ENCODE data around the gene PRG2.
"Not testable (repeated sequence)": the region's sequence is repeated elsewhere in the genome, so short reads cannot be mapped to it uniquely, and the experiment has no call there.

The PRG2 gene

GRCh38 chr11:57364851-57365660 lies 25.4 kb downstream of the PRG2 start:
- Histone ChIP-seq H3K36me3 (ENCODE audit: control insufficient read depth, insufficient read depth, low read length) (no peaks in the 10 kb centered on the region), H3K79me2 (ENCODE audit: control insufficient read depth, insufficient read depth, low read length) (no peaks in the 10 kb centered on the region), H3K4me2 (ENCODE audit: low read length) (no peak overlapping the region), H3K27ac (ENCODE audit: low read depth, low read length) (no peak overlapping the region), H3K4ac (ENCODE audit: low read depth, low read length) (no peak overlapping the region), H4K8ac (ENCODE audit: low read depth, low read length) (no peak overlapping the region), H3K4me3 (ENCODE audit: low read length) (no peak overlapping the region), H3K79me1 (ENCODE audit: low read length) (no peaks in the 10 kb centered on the region), H3K18ac (ENCODE audit: low read length) (no peak overlapping the region), H4K5ac (ENCODE audit: low read length) (no peak overlapping the region), H3K23ac (ENCODE audit: low read length) (no peak overlapping the region), H3K4me1 (ENCODE audit: control insufficient read depth, low read depth, low read length) (peaks cover 2% of the 10 kb centered on the region), H3K9ac (ENCODE audit: low read length) (no peak overlapping the region), H2BK15ac (replicated peaks; ENCODE audit: low read depth) (no peak overlapping the region), H3K27me3 (ENCODE audit: insufficient read depth, low read length, poor library complexity) (no peaks in the 10 kb centered on the region), H3K56ac (ENCODE audit: low read length) (no peak overlapping the region), H2BK120ac (ENCODE audit: low read depth, low read length) (no peak overlapping the region), H2AK5ac (ENCODE audit: low read length) (no peak overlapping the region), H2BK5ac (ENCODE audit: low read length) (no peak overlapping the region)
- no CpG with 5 or more reads among the region's 9 CpGs for WGBS (ENCODE audit: extremely low coverage, insufficient coverage, low lambda C conversion rate)
- DNase-seq = peak; percentile 62

GRCh38 chr11:57363131-57364080 lies 27.0 kb downstream of the PRG2 start:
- Histone ChIP-seq H3K4me2 (ENCODE audit: low read length) (no peak overlapping the region), H3K36me3 (ENCODE audit: control insufficient read depth, insufficient read depth, low read length) (no peaks in the 10 kb centered on the region), H2BK15ac (replicated peaks; ENCODE audit: low read depth) (no peak overlapping the region), H3K23ac (ENCODE audit: low read length) (no peak overlapping the region), H3K4me1 (ENCODE audit: control insufficient read depth, low read depth, low read length) (peaks cover 2% of the 10 kb centered on the region), H2BK5ac (ENCODE audit: low read length) (no peak overlapping the region), H2AK5ac (ENCODE audit: low read length) (no peak overlapping the region), H3K9ac (ENCODE audit: low read length) (no peak overlapping the region), H3K18ac (ENCODE audit: low read length) (no peak overlapping the region), H3K79me1 (ENCODE audit: low read length) (no peaks in the 10 kb centered on the region), H3K56ac (ENCODE audit: low read length) (no peak overlapping the region), H2BK120ac (ENCODE audit: low read depth, low read length) (no peak overlapping the region), H3K27ac (ENCODE audit: low read depth, low read length) (no peak overlapping the region), H4K8ac (ENCODE audit: low read depth, low read length) (no peak overlapping the region), H3K79me2 (ENCODE audit: control insufficient read depth, insufficient read depth, low read length) (no peaks in the 10 kb centered on the region), H3K4me3 (ENCODE audit: low read length) (no peak overlapping the region), H3K27me3 (ENCODE audit: insufficient read depth, low read length, poor library complexity) (no peaks in the 10 kb centered on the region), H4K5ac (ENCODE audit: low read length) (no peak overlapping the region), H3K4ac (ENCODE audit: low read depth, low read length) (no peak overlapping the region)
- DNase-seq = no peak
- WGBS (ENCODE audit: extremely low coverage, insufficient coverage, low lambda C conversion rate) = no CpG with 5 or more reads among the region's 7 CpGs

GRCh38 chr11:57361926-57362325 lies 28.5 kb downstream of the PRG2 start:
- H3K27ac ChIP-seq (ENCODE audit: low read depth, low read length) = no peak overlapping the region
- H4K8ac ChIP-seq (ENCODE audit: low read depth, low read length) = no peak overlapping the region
- no peak overlapping the region for H2BK5ac ChIP-seq (ENCODE audit: low read length)
- no peaks in the 10 kb centered on the region for H3K36me3 ChIP-seq (ENCODE audit: control insufficient read depth, insufficient read depth, low read length)
- no peak overlapping the region for H3K4me3 ChIP-seq (ENCODE audit: low read length)
- H3K79me2 ChIP-seq (ENCODE audit: control insufficient read depth, insufficient read depth, low read length) = no peaks in the 10 kb centered on the region
- no peak overlapping the region for H3K23ac ChIP-seq (ENCODE audit: low read length)
- no peaks in the 10 kb centered on the region for H3K27me3 ChIP-seq (ENCODE audit: insufficient read depth, low read length, poor library complexity)
- H3K18ac ChIP-seq (ENCODE audit: low read length) = no peak overlapping the region
- H2BK120ac ChIP-seq (ENCODE audit: low read depth, low read length) = no peak overlapping the region
- no peak overlapping the region for H2AK5ac ChIP-seq (ENCODE audit: low read length)
- no peak overlapping the region for H3K4ac ChIP-seq (ENCODE audit: low read depth, low read length)
- no CpG with 5 or more reads among the region's 3 CpGs for WGBS (ENCODE audit: extremely low coverage, insufficient coverage, low lambda C conversion rate)
- no peak overlapping the region for H3K4me2 ChIP-seq (ENCODE audit: low read length)
- H3K56ac ChIP-seq (ENCODE audit: low read length) = no peak overlapping the region
- no peak overlapping the region for H3K9ac ChIP-seq (ENCODE audit: low read length)
- no peak overlapping the region for H4K5ac ChIP-seq (ENCODE audit: low read length)
- no peaks in the 10 kb centered on the region for H3K79me1 ChIP-seq (ENCODE audit: low read length)
- no peak overlapping the region for H2BK15ac ChIP-seq (replicated peaks; ENCODE audit: low read depth)
- no peak for DNase-seq
- H3K4me1 ChIP-seq (ENCODE audit: control insufficient read depth, low read depth, low read length) = peaks cover 2% of the 10 kb centered on the region

- not testable (repeated sequence) for H3K23ac ChIP-seq (ENCODE audit: low read length); H3K4me3 ChIP-seq (ENCODE audit: low read length); H3K79me1 ChIP-seq (ENCODE audit: low read length); H2BK5ac ChIP-seq (ENCODE audit: low read length); H2BK120ac ChIP-seq (ENCODE audit: low read depth, low read length); H3K4ac ChIP-seq (ENCODE audit: low read depth, low read length); H3K9ac ChIP-seq (ENCODE audit: low read length); H3K18ac ChIP-seq (ENCODE audit: low read length); H3K27me3 ChIP-seq (ENCODE audit: insufficient read depth, low read length, poor library complexity); H4K5ac ChIP-seq (ENCODE audit: low read length); H2AK5ac ChIP-seq (ENCODE audit: low read length); H3K4me1 ChIP-seq (ENCODE audit: control insufficient read depth, low read depth, low read length); H3K36me3 ChIP-seq (ENCODE audit: control insufficient read depth, insufficient read depth, low read length); H4K8ac ChIP-seq (ENCODE audit: low read depth, low read length); H3K4me2 ChIP-seq (ENCODE audit: low read length); DNase-seq; H3K27ac ChIP-seq (ENCODE audit: low read depth, low read length); H3K56ac ChIP-seq (ENCODE audit: low read length); H3K79me2 ChIP-seq (ENCODE audit: control insufficient read depth, insufficient read depth, low read length); H2BK15ac ChIP-seq (replicated peaks; ENCODE audit: low read depth)
These were observed 29.0 kb downstream of the PRG2 start for GRCh38 chr11:57361420-57361819.

DNA sequence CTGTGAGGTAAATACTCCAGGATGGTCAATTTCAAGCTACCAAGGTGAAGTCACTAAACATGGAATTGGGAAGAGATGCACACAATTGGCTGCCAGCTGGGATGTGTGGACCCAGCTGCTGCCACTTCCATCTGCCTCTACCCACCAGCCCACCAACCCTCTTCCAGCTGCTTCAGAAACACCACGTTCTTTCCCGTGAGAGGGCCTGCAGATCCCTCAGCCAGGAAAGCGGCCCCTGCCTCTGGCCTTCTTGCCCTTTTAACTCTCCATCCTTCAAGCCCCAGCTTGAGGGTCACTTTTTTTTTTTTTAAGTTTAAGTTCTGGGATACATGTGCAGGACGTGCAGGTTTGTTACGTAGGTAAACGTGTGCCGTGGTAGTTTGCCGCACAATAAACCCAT lies 29.5 kb downstream of the PRG2 start:
- Histone ChIP-seq H3K4me2 (ENCODE audit: low read length) (no peak overlapping the region), H2BK120ac (ENCODE audit: low read depth, low read length) (no peak overlapping the region), H3K4me3 (ENCODE audit: low read length) (no peak overlapping the region), H3K18ac (ENCODE audit: low read length) (no peak overlapping the region), H2AK5ac (ENCODE audit: low read length) (no peak overlapping the region), H3K27ac (ENCODE audit: low read depth, low read length) (no peak overlapping the region), H3K79me1 (ENCODE audit: low read length) (no peaks in the 10 kb centered on the region), H3K9ac (ENCODE audit: low read length) (no peak overlapping the region), H3K23ac (ENCODE audit: low read length) (no peak overlapping the region), H2BK5ac (ENCODE audit: low read length) (no peak overlapping the region), H3K36me3 (ENCODE audit: control insufficient read depth, insufficient read depth, low read length) (no peaks in the 10 kb centered on the region), H3K79me2 (ENCODE audit: control insufficient read depth, insufficient read depth, low read length) (no peaks in the 10 kb centered on the region), H4K5ac (ENCODE audit: low read length) (no peak overlapping the region), H4K8ac (ENCODE audit: low read depth, low read length) (no peak overlapping the region), H3K27me3 (ENCODE audit: insufficient read depth, low read length, poor library complexity) (no peaks in the 10 kb centered on the region), H3K4me1 (ENCODE audit: control insufficient read depth, low read depth, low read length) (peaks cover 2% of the 10 kb centered on the region), H3K4ac (ENCODE audit: low read depth, low read length) (no peak overlapping the region), H2BK15ac (replicated peaks; ENCODE audit: low read depth) (no peak overlapping the region), H3K56ac (ENCODE audit: low read length) (no peak overlapping the region)
- WGBS (ENCODE audit: extremely low coverage, insufficient coverage, low lambda C conversion rate) = no CpG with 5 or more reads among the region's 8 CpGs
- no peak for DNase-seq
